AG04450 (cell line): ENCODE data around the gene NACC1. TPM values are rescaled to one million over a fixed set of nuclear protein-coding genes. Genes with fewer than 3 reads are reported as not detected.

Experiments used
- CTCF ChIA-PET: fragments of 300-600, 350-600 bp; formaldehyde crosslinking; extraction: SDS; loops from one replicate; lab custom pipeline; 2022; ENCODE audit warnings: antibody characterized with exemption, inconsistent platforms; lab: Charles Lee
- POLR2A ChIA-PET: fragments of 350-600 bp; formaldehyde crosslinking; extraction: SDS; loops from one replicate; lab custom pipeline; 2021; ENCODE audit warnings: antibody characterized with exemption, inconsistent platforms; lab: Yijun Ruan, JAX
- DNase-seq: peaks from one replicate; pipeline ENCODE4 v3.0.0-alpha.2; 2011; ENCODE audit warnings: low read depth, low spot score
- H3K27ac ChIP-seq: one replicate; pipeline ENCODE4 v1.5.1; 2012; ENCODE audit warnings: low read depth, low read length, control low read depth
- H3K27me3 ChIP-seq: one replicate; pipeline ENCODE4 v1.6.0; 2012; ENCODE audit warnings: low read length; ENCODE audit not compliant: control insufficient read depth, insufficient read depth
- H3K4me3 ChIP-seq: 2 replicates; pipeline ENCODE4 v1.5.1; 2011; ENCODE audit warnings: mild to moderate bottlenecking, low read depth, low read length, control low read depth
- H3K9me3 ChIP-seq: 2 replicates; pipeline ENCODE4 v1.5.1; 2012; ENCODE audit warnings: low read length; ENCODE audit not compliant: control insufficient read depth, insufficient read depth
- CTCF ChIP-seq: IDR thresholded peaks from 2 replicates; pipeline ENCODE4 v1.5.1; 2011; ENCODE audit warnings: low read depth, low read length, control low read depth, inconsistent platforms
- polyA plus RNA-seq: library from polyadenylated mRNA; depleted of rRNA; stranded (reverse); fragments of >200 nt; gene quantifications from 2 replicates; pipeline ENCODE4 v1.2.3, GENCODE V29; 2011

NACC1 gene
- polyA plus RNA-seq, 1 experiment = 43.4 TPM

- TF ChIP-seq CTCF = no peak
- peaks cover 6% of the 10 kb centered on the region; the same call in 1 of the 2 replicates for H3K9me3 ChIP-seq
- ChIA-PET POLR2A (interaction anchor here (0.5 to 2.2 kb wide), 14 partner anchors 9 to 206 kb away, joined by 3 to 34 read pairs (median 4); partner anchors contain the start of genes DAND5 and NACC1), CTCF (interaction anchor here (0.9 to 1.6 kb wide), 4 partner anchors 58 to 187 kb away, joined by 3 to 7 read pairs (median 4); no protein-coding TSS in a partner anchor)
- H3K27ac ChIP-seq = peak overlapping the region; percentile 96
- peak overlapping the region; percentile 97 for H3K4me3 ChIP-seq
- no peak for DNase-seq
- H3K27me3 ChIP-seq = no peaks in the 10 kb centered on the region
These were observed 34.4 kb downstream of the NACC1 start for GRCh38 chr19:13152356-13152973.

DNA sequence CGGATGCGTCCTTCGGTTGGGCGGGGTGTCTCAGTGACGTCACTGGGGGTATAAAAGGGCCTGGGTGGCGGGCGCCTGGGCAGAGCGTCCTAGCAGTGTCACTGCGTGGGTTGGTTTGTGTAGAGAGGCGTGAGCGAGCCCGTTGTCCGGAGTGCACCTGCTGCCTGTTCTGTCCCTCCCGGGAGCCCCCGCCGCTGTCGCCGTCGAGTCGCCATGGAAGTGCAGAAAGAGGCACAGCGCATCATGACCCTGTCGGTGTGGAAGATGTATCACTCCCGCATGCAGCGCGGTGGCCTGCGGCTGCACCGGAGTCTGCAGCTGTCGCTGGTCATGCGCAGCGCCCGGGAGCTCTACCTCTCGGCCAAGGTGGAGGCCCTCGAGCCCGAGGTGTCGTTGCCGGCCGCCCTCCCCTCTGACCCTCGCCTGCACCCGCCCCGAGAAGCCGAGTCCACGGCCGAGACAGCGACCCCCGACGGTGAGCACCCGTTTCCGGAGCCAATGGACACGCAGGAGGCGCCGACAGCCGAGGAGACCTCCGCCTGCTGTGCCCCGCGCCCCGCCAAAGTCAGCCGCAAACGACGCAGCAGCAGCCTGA is 35.0 kb downstream of the NACC1 start:
- H3K27ac ChIP-seq = peak overlapping the region; percentile 96
- peaks cover 6% of the 10 kb centered on the region; the same call in 1 of the 2 replicates for H3K9me3 ChIP-seq
- CTCF ChIA-PET = interaction anchor here (1.2 to 1.6 kb wide), 3 partner anchors 59 to 188 kb away, joined by 3 to 7 read pairs (median 6); no protein-coding TSS in a partner anchor
- peak; percentile 22; the same call in 1 of the 2 replicates for TF ChIP-seq CTCF
- no peaks in the 10 kb centered on the region for H3K27me3 ChIP-seq
- H3K4me3 ChIP-seq = peak overlapping the region; percentile 97
- POLR2A ChIA-PET = interaction anchor here (0.7 to 2.2 kb wide), 11 partner anchors 10 to 207 kb away, joined by 3 to 34 read pairs (median 4); partner anchors contain the start of gene NACC1
- peak; percentile 89 for DNase-seq

- no peak for DNase-seq
- peaks cover 6% of the 10 kb centered on the region; the same call in 1 of the 2 replicates for H3K9me3 ChIP-seq
- ChIA-PET POLR2A (interaction anchor here (0.6 to 2.5 kb wide), 14 partner anchors 9 to 207 kb away, joined by 3 to 37 read pairs (median 4); partner anchors contain the start of gene NACC1), CTCF (no interaction called here)
- no peaks in the 10 kb centered on the region for H3K27me3 ChIP-seq
- TF ChIP-seq CTCF = peak; percentile 12
- H3K27ac ChIP-seq = peak overlapping the region; percentile 96
- peak overlapping the region; percentile 97 for H3K4me3 ChIP-seq
These were observed 35.6 kb downstream of the NACC1 start for GRCh38 chr19:13153569-13154240.

DNA sequence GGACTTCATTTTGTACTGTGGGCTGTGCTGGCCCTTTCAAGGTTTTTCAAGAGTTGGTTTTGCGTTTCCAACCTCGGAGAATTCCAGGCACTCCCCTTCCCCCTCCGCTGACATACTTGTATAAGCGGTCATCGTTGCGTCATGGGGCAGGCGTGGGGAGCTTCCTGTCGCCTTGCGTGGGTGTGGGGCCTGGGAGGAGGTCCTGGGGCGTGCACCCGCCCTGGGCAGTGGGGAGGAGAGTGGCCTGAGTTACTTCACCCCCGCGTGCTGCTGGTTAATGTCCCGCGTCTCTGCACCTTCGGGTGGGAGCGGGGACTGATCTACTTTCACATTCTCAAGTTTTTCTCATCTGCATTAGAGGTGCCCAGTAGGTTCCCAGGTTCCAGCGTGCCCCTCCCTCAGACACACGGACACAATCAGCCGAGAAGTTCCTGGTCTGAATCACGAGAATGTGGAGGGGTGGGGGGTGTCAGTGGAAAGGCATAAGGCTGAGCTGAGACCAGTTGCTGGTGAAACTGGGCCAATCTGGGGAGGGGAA is 36.2 kb downstream of the NACC1 start:
- ChIA-PET POLR2A (interaction anchor here (0.6 to 2.5 kb wide), 9 partner anchors 9 to 108 kb away, joined by 3 to 37 read pairs (median 3); partner anchors contain the start of gene NACC1), CTCF (interaction anchor here (1.4 to 1.8 kb wide), 2 partner anchors 108 to 177 kb away, joined by 5 to 6 read pairs; no protein-coding TSS in a partner anchor)
- Histone ChIP-seq H3K9me3 (peaks cover 6% of the 10 kb centered on the region; the same call in 1 of the 2 replicates), H3K27me3 (no peaks in the 10 kb centered on the region), H3K27ac (peak overlapping the region; percentile 96), H3K4me3 (peak overlapping the region; percentile 97)
- TF ChIP-seq CTCF = no peak
- DNase-seq = peak; percentile 86
